Kidney epithelial cell (primary cell): ENCODE measurements around the gene RNF112. TPM values are rescaled to one million over a fixed set of nuclear protein-coding genes. Genes with fewer than 3 reads are reported as not detected.
A peak's percentile ranks its signal among the peaks of the same experiment; 100 is the strongest.

Experiments used
- DNase-seq: peaks from one replicate; pipeline ENCODE4 v3.0.0-alpha.2; 2010; ENCODE audit warnings: low read depth
- H3K27me3 ChIP-seq: 2 replicates; pipeline ENCODE4 v1.6.0; 2011; ENCODE audit warnings: low read length; ENCODE audit not compliant: control insufficient read depth, insufficient read depth
- H3K36me3 ChIP-seq: 2 replicates; pipeline ENCODE4 v1.5.1; 2011; ENCODE audit warnings: low read length; ENCODE audit not compliant: control insufficient read depth, insufficient read depth
- H3K4me3 ChIP-seq: 2 replicates; pipeline ENCODE4 v1.5.1; 2011; ENCODE audit warnings: low read depth, mild to moderate bottlenecking, control low read depth, low read length
- total RNA-seq: library from RNA; depleted of rRNA; stranded (reverse); fragments of >200 nt; gene quantifications from 2 replicates; pipeline ENCODE4 v1.2.3, GENCODE V29; 2015
- TF ChIP-seq, protein P1 (sequence below): IDR thresholded peaks from 2 replicates; pipeline ENCODE4 v1.5.1; 2011; ENCODE audit warnings: mild to moderate bottlenecking, moderate library complexity, low read length, control low read depth, inconsistent platforms; ENCODE audit not compliant: insufficient read depth, poor library complexity, severe bottlenecking

The RNF112 gene
- total RNA-seq, 1 donor from 2014 or later = 0.08 TPM

DNA sequence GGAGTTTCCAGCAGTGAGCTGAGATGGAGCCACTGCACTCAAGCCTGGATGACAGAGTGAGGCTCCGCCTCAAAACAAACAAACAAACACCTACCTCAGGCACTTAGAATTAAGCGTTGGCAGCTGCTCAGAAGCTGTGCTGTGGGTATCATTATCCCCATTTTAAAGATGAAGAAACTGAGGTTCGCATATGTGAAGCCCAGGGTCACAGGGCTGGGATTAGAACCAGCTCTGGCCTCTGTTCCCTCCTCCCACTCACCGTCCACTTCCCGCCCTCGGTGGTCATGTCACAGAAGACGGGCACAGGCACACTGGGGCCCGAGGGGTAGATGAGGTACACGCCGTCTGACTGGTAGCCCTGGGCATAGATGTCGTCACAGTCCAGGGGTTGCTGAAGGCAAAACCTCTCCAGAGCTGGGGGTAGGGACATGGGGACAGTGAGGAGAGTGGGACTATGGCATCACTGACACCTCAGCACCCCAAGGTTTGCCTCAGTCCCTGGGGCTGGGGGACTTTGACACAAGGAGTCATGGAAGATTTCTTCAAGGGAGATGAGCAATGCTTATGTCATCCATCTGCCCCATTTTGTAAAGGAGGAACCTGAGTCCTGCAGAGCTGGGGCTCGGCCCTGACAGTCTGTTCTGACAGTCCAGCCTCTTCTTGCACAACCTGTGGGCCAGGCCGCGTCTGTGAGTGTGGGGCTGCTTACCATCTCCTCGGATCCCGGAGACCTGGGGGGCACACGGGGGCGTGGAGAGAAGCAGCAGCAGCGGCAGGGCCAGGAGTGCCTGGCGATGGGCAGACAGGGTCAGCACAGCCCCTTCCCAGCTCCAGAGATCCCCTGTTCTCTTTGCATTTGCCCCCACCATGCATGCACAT lies 24.7 kb upstream of the RNF112 start:
- no peaks in the 10 kb centered on the region for H3K27me3 ChIP-seq
- peaks cover 4% of the 10 kb centered on the region for H3K36me3 ChIP-seq
- TF ChIP-seq, protein P1, sequence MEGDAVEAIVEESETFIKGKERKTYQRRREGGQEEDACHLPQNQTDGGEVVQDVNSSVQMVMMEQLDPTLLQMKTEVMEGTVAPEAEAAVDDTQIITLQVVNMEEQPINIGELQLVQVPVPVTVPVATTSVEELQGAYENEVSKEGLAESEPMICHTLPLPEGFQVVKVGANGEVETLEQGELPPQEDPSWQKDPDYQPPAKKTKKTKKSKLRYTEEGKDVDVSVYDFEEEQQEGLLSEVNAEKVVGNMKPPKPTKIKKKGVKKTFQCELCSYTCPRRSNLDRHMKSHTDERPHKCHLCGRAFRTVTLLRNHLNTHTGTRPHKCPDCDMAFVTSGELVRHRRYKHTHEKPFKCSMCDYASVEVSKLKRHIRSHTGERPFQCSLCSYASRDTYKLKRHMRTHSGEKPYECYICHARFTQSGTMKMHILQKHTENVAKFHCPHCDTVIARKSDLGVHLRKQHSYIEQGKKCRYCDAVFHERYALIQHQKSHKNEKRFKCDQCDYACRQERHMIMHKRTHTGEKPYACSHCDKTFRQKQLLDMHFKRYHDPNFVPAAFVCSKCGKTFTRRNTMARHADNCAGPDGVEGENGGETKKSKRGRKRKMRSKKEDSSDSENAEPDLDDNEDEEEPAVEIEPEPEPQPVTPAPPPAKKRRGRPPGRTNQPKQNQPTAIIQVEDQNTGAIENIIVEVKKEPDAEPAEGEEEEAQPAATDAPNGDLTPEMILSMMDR = no peak
- peak; percentile 28 for DNase-seq
- H3K4me3 ChIP-seq = no peak overlapping the region

DNA sequence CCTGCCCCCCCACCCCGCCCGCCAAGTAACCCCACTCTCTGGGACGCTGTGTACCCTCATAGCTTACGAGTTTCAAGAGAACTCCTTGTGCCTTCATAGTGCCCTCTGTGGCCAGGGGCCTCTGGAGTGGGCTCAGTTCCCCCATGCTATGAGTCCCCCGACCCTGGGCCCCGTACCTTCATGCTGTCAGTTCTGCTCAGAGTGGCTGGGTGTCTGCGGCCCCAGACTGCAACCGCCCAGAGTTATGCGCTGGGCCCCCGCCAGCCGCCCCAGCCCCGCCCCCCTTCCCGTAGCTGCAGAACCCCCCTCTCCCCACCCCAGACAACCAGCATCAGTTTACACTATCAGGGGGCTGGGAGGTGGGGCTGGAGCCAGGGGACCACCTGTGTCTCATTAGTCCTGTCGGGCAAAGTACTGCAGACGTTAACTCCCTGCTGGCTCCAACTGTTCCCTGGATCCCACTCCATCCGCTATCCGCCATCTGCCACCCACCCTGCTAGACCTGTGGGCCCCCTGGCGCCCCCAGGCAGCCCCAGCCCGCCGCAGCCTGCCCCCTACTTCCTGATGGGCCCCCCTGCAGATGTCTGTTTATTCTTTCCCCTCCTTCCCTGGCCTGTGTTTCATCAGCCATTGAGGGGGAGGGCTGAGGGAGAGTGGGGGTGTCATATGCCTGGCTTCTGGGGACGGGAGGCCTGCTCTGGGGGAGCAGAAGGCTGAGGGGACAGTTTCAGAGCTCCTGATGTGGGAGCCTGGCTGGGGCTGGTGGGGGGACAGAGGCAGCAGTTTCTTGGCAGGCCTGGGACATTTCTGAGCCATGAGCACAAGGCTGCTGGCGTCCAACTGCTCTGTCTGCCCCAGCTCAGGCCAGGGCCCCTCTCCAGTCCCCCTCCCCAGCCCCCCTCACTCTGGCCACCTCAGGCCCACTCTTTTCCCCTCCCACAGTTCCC lies 23.8 kb upstream of the RNF112 start, which contains the start of gene MFAP4:
TSS of gene MFAP4 (minus strand) at position 217 of the 947 bp plus-strand sequence. CDS start at position 182, 35 bp downstream.
- Histone ChIP-seq H3K36me3 (peaks cover 4% of the 10 kb centered on the region), H3K27me3 (no peaks in the 10 kb centered on the region), H3K4me3 (no peak within 1 kb of the TSS)
- DNase-seq = no peak
- TF ChIP-seq, protein P1 = no peak

DNA sequence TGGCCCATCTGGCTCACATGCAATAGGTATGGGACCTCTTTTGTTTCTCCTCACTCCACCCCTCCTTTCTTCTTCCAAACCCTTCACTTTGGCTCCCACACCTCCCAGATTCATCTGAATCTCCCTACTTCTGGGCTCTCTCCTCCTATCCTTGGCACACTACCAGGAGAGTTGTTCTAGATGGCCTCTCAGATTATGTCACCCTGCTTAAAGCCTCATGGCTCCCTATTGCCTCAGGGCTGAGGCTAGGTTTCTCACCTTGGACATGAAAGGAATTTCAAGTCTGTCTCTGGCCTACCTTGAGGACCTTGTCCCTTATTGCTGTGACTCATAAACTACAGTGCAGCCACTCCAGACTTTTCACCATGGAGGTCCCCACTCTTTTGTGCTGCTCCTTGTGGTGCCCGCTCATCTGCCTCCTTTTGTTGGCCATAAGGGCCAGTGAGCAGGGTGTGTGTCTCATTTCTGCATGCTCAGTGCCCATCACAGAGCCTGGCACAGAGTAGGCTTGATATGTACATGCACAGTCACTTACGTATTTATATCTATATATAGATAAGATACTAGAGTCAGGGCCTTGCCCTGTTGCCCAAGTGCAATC lies 23.0 kb upstream of the RNF112 start:
- no peak for DNase-seq
- H3K27me3 ChIP-seq = no peaks in the 10 kb centered on the region
- TF ChIP-seq, protein P1 = no peak
- H3K36me3 ChIP-seq = peaks cover 4% of the 10 kb centered on the region
- H3K4me3 ChIP-seq = no peak overlapping the region

DNA sequence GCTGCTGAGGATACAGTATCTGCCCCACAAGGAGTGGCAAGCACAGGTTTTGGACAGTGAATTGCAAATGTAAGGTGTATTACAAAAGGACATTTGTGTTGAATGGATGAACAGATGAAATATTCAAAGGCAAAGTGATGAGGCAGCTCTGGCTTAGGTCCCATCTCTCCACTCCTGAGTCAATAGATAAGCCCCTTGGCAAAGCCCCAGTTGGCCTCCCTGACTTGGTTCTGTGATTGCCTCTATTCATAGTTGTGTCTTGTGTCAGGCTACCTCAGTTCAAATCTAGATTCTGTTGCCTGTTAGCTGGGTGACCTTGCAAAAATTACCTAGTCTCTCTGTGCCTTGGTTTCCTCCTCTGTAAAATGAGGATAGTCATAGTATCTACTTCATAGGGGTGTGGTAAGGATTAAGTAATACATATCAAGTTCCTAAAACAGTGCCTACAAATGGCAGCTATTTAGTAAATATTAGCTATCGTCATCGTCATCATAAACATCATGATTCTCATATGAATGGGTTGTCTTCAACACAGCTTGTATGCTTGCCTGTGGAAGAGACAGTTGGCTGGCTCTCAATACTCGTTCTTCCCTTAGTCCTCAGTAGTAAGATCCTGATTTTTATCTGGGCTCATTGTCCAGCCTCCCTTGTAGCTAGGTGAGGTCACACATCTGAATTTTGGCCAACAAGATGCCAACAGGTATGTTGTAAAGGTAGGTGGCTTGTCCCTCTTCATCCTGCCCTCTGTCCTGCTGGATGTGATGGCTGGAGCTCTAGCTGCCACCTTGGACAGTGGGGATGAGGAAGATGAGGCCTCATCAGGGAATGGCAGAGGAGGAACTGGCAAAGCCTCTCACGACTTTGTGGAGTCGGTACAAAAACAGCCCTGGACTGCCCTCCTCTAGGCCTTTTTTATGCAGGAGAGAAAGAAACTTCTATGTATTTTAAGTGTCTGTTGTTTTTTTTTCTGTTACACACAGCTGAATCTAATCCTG lies 21.9 kb upstream of the RNF112 start:
- H3K36me3 ChIP-seq = peaks cover 4% of the 10 kb centered on the region
- no peak overlapping the region for H3K4me3 ChIP-seq
- TF ChIP-seq, protein P1 = no peak
- DNase-seq = no peak
- H3K27me3 ChIP-seq = no peaks in the 10 kb centered on the region

DNA sequence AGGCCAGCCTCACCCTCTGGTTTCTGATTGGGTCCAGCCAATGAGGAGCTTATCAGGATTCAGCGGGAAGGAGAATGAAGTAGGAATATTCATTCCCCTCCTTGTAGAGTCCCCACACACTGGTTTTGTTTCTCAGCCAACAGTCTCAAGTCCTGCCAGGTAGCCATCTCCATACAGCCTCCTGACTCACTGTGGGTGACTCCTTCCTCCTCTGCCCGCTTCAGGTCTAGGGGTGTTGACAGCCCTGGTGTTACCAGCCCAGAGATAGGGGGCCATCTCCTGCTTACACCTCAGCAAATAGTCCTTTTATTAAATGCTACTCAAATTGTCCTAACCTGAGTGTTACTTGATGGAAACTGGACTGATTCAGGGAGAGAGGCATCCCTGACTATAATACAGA lies 20.1 kb upstream of the RNF112 start:
- no peak overlapping the region for H3K4me3 ChIP-seq
- DNase-seq = no peak
- H3K27me3 ChIP-seq = no peaks in the 10 kb centered on the region
- no peaks in the 10 kb centered on the region for H3K36me3 ChIP-seq
- TF ChIP-seq, protein P1 = no peak
